Stomach smooth muscle (tissue), 2 donors: Measurements from ENCODE around the gene RPS8.
"Not testable (repeated sequence)": the region's sequence is repeated elsewhere in the genome, so short reads cannot be mapped to it uniquely, and the experiment has no call there.

Source experiments
- H3K27ac ChIP-seq: one replicate; pipeline ENCODE4 v1.7.0; 2013; ENCODE audit warnings: mild to moderate bottlenecking, low read length, inconsistent platforms
- H3K27me3 ChIP-seq, 2 donors: one replicate each; pipeline ENCODE4 v1.7.0; 2013; ENCODE audit warnings: low read length in 2 of 2; ENCODE audit not compliant: insufficient read depth in 2 of 2, control insufficient read depth in 1 of 2
- H3K36me3 ChIP-seq, 2 donors: one replicate each; pipeline ENCODE4 v1.7.0; 2013; ENCODE audit warnings: low read length in 2 of 2; ENCODE audit not compliant: control insufficient read depth in 2 of 2, insufficient read depth in 2 of 2
- H3K4me1 ChIP-seq: one replicate; pipeline ENCODE4 v1.7.0; 2013; ENCODE audit warnings: low read length; ENCODE audit not compliant: control insufficient read depth, insufficient read depth
- H3K4me3 ChIP-seq, 2 donors: one replicate each; pipeline ENCODE4 v1.7.0; 2013; ENCODE audit warnings: low read length in 2 of 2
- H3K9ac ChIP-seq, 2 donors: one replicate each; pipeline ENCODE4 v1.7.0; 2013; ENCODE audit warnings: low read length in 2 of 2, mild to moderate bottlenecking in 1 of 2
- H3K9me3 ChIP-seq, 2 donors: one replicate each; pipeline ENCODE4 v1.7.0; 2013; ENCODE audit warnings: low read length in 2 of 2; ENCODE audit not compliant: control insufficient read depth in 2 of 2
- donor health status: healthy.
- donor health status: Pancreatic carcinoma.

The RPS8 gene

DNA sequence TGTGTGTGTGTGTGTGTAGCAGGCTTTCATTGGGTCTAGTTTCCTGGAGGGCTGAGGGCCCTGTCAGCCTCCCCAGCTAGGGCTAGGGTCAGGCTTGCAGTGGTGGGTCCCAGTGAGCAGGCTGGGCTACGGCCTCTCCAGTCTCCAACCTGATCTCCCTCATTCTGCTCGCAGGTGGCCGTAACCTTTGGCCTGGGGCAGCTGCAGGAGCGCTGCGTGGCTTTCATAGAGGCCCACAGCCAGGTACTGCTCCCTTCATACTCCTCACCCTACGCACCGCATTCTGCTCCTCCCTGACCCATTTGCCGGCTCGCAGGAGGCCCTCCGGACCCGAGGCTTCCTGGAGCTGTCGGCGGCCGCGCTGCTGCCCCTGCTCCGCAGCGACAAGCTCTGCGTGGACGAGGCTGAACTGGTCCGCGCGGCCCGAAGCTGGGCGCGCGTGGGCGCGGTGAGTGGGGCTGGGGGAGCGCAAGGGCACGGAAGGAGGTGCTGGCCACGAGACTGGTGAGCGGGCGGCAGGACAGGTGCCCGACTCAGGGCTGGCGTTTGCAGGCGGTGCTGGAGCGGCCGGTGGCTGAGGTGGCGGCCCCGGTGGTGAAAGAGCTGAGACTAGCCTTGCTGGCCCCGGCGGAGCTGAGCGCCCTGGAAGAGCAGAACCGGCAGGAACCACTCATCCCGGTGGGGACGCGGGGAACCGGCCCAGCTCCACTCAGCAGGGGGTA, 37.6 kb downstream of the RPS8 start:
- H3K4me3 ChIP-seq, result peak overlapping the region; percentile 51 to 81
- H3K9me3 ChIP-seq, result no peaks in the 10 kb centered on the region
- peaks cover 44% of the 10 kb centered on the region for H3K4me1 ChIP-seq
- H3K27ac ChIP-seq, result peak overlapping the region; percentile 69
- no peaks in the 10 kb centered on the region for H3K27me3 ChIP-seq
- no peaks in the 10 kb centered on the region for H3K36me3 ChIP-seq
- H3K9ac ChIP-seq, result peak overlapping the region; percentile 29 to 83

DNA sequence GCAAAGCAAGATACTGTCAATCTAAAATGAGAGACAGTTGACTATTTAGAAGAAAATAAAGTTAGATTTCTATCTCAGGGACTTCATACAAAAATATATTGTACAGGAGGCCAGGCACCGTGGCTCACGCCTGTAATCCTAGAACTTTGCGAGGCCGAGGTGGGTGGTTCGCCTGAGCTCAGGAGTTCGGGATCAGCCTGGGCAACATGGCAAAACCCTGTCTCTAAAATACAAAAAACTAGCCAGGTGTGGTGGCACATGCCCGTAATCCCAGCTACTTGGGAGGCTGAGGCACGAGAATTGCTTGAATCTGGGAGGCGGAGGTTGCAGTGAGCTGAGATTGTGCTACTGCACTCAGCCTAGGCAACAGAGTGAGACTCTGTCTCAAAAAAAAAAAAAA, 40.6 kb downstream of the RPS8 start:
- H3K36me3 ChIP-seq, H3K4me3 ChIP-seq, H3K9me3 ChIP-seq, H3K9ac ChIP-seq, H3K27ac ChIP-seq, H3K27me3 ChIP-seq: not testable (repeated sequence)
- H3K4me1 ChIP-seq, result peaks cover 31% of the 10 kb centered on the region

DNA sequence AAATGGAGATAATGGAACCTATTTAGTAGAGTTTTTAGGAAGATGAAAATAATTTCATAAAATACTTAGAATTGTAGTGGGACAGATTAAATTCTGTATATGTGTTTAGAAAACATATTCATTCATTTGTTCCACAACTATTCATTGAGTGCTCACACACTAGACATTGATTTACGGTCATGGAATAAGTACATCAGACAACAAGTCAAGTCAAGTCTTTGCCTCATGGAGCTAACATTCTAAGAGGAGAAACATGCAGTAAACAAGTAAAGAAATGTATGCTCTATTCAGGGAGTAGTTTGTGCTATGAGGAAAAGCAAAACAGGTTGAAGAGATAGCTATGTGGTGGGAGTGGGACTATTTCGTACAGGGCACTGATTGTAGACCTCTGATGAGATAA, 42.0 kb downstream of the RPS8 start:
- Histone ChIP-seq H3K4me1 (peaks cover 34% of the 10 kb centered on the region), H3K27ac (no peak overlapping the region), H3K36me3 (no peaks in the 10 kb centered on the region), H3K27me3 (no peaks in the 10 kb centered on the region), H3K9me3 (no peaks in the 10 kb centered on the region), H3K9ac (no peak overlapping the region), H3K4me3 (no peak overlapping the region)

DNA sequence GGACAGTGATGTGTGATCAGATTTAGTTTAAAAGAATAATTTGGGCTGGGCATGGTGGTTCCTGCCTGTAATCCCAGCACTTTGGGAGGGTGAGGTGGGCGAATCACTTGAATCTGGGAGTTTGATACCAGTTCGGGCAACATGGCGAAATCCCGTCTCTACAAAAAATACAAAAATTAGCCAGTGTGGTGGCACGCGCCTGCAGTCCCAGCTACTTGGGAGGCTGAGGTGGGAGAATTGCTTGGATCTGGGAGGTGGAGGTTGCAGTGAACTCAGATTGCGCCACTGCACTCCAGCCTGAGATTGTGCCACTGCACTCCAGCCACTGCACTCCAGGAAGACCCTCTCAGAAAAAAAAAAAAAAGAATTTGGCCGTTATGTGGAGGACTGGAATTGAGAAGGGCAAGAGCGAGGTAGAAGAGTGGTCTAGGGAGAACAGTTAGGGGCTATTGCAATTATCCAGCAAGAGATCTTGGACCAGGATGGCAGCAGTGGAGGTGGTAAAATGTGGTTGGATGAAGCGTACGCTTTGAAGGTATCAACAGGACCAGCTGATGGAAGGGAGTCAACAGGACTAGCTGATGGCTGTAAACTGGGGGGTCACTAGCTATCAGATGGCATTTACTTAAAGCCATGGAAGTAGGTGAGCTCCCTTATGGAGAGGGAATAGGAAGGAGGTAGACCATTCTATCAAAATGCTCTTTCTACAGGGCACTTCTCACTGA, 42.6 kb downstream of the RPS8 start:
- H3K9ac ChIP-seq, result no peak overlapping the region
- no peak overlapping the region for H3K27ac ChIP-seq

DNA sequence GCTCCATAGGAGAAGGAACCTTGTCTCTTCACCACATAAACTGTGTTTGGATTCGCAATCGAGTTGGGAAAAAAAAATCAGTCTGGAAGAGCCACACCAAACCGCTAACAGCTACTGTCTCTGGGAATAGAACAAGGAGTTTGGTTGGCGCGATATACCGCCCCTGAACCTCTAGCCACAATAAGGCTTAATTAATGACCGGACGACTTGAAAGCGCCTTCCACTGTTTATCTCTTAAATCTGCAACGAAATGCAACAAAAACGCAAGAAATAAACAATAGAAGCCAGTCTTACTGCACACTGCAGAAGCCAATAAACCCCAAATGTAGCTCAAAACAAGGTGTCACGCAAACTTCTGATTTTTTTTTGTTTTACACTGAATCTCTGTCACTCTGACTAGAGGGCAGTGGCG, 43.9 kb downstream of the RPS8 start:
- Histone ChIP-seq H3K4me1 (peaks cover 20% of the 10 kb centered on the region), H3K4me3 (peak overlapping the region; percentile 80 to 85), H3K27ac (peak overlapping the region; percentile 98), H3K9me3 (no peaks in the 10 kb centered on the region), H3K9ac (peak overlapping the region; percentile 93 to 100), H3K36me3 (peaks cover 0 to 4% of the 10 kb centered on the region in 2 donors), H3K27me3 (no peaks in the 10 kb centered on the region)

More for the DNA sequence above, 42.6 kb downstream of the RPS8 start:
- Histone ChIP-seq H3K4me3 (no peak overlapping the region), H3K4me1 (peaks cover 30% of the 10 kb centered on the region), H3K36me3 (peaks cover 0 to 2% of the 10 kb centered on the region in 2 donors), H3K27me3 (no peaks in the 10 kb centered on the region), H3K9me3 (no peaks in the 10 kb centered on the region)

DNA sequence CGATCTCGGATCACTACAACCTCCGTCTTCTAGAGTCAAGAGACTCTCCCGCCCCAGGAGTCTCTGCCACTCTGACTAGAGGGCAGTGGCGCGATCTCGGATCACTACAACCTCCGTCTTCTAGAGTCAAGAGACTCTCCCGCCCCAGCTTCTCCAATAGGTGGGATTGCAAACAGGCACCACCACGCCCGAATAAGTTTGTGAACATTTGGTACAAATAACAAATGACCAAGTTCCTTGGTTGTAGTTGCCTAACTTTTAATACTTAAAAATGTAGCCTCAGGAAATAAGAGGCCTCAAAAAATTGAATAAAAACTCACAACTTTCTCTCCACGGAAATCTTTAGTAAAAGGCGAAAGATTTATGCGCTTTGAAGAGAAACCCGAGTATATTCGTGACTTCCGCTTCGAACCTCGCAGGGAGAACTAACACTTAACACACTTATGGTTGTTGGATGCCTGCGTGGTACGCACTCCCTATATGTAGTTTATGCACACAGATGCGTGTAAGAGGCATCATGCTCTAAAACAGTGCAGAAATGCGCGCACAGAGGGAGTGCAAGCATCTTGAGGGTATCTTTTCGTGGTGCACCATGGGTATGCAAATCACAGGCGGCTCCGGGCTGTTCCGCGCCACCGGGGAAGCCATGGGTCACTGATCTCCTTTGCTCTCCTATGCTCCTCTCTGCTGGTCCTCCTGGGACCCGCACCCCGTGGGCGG, 44.4 kb downstream of the RPS8 start:
- Histone ChIP-seq H3K27me3 (no peaks in the 10 kb centered on the region), H3K4me3 (peak overlapping the region; percentile 80 to 85), H3K9me3 (no peaks in the 10 kb centered on the region), H3K9ac (peak overlapping the region; percentile 93 to 100), H3K36me3 (peaks cover 0 to 4% of the 10 kb centered on the region in 2 donors), H3K27ac (peak overlapping the region; percentile 98), H3K4me1 (peaks cover 19% of the 10 kb centered on the region)

DNA sequence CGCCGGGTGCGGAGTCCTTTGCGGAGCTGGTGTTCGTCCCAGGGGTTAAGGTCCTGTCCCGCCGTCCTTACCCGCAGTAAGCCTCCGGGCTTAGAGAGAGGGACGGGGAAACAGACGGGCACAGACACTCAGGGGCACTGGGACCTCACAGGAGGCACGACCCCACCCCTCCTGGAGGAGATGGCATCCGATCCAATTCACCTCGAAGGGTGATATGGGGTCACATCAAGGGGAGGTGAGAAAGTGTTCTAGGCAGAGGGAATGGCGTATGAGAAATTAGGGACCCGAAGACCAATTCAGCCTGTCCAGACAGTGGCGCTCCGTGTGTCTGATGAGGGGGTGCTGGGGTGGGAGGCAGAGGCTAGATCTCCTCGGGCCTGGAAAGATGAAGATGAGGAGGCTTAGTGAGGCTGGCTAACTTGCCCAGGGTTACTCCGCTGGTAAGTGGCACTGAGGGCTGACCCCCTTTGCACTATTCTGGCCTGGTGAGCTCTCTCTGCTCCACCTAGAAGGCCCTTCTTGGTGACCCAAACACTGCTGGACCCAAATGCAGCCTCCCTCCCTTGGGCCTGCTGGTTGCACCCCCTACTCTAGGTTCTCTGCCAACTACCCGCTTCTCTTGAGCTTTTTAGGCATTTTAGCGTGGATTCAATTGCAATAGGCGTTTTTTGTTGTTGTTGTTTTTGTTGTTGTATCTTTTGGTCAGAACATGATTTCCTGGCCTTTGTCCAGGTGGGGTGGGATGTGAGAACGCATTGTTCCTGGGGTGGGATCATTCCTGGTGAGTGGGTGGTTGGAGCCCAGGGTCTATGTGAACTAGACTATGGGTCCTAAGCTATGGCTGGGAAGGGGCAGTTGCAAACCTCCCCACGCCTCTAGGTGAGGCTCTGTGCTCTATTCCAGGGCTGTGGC, 45.2 kb downstream of the RPS8 start:
- no peaks in the 10 kb centered on the region for H3K9me3 ChIP-seq
- H3K4me1 ChIP-seq, result peaks cover 19% of the 10 kb centered on the region
- peak overlapping the region; percentile 98 for H3K27ac ChIP-seq
- H3K9ac ChIP-seq, result peak overlapping the region; percentile 93 to 100
- H3K4me3 ChIP-seq, result peak overlapping the region; percentile 75 to 85
- H3K27me3 ChIP-seq, result no peaks in the 10 kb centered on the region
- H3K36me3 ChIP-seq, result peaks cover 0 to 4% of the 10 kb centered on the region in 2 donors

DNA sequence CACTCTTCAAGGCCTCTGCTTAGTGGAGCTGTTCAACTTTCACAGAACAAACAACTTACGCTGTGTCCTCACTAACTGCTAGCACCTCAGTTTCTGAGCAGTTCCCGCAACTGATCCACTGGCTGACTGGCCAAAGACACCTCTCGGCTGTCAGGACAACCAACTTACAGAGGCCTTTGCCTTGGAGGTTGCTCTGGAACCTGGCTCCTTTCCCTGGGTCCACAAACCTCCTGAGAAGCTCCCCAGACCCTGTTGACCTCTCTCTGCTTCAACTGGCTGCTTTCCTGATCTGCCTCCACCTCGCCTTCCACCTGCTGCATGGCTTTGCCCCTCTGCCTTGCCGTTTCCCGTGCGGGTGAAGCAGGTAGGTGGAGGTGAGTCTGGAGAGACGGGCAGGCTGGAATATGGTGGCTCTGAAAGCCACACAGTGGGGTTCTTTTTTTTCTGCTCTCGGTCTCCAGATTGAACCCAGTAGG, 45.9 kb downstream of the RPS8 start:
- Histone ChIP-seq H3K4me3 (peak overlapping the region in 1 of 2 donors; percentile 85), H3K9ac (peak overlapping the region in 1 of 2 donors; percentile 21), H3K27ac (peak overlapping the region; percentile 98), H3K9me3 (no peaks in the 10 kb centered on the region), H3K4me1 (peaks cover 19% of the 10 kb centered on the region), H3K36me3 (peaks cover 0 to 5% of the 10 kb centered on the region in 2 donors), H3K27me3 (no peaks in the 10 kb centered on the region)

DNA sequence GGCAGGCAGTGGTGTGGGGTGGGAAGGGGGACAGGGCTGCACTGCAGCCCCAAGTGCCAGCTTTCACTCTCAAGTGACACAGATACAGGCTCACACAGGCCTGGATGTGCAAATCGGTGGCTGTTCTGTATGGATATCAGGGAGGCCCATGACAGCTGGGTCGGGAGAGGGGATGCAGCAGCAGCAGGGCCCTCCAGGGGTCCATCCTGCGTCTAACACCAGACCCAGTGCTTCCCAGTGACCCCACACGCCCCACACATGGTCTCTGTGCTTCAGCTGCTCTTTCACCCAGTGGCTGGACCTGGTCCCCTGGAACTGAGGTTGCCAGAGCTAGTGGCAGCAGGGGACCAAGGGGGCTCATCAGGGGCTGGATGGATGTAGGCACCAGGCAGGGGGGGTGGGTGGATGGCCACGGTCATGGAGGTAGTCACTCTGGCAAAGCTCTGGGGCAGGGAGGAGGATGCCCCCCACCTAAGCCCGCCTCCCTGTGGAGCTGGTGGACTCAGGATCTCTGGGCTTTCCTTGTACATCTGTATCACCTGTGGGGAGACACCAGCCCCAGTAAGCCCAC, 46.9 kb downstream of the RPS8 start:
- H3K9ac ChIP-seq, result no peak overlapping the region
- H3K4me3 ChIP-seq, result no peak overlapping the region
- H3K9me3 ChIP-seq, result no peaks in the 10 kb centered on the region
- H3K4me1 ChIP-seq, result peaks cover 19% of the 10 kb centered on the region
- no peak overlapping the region for H3K27ac ChIP-seq
- peaks cover 0 to 9% of the 10 kb centered on the region in 2 donors for H3K36me3 ChIP-seq
- H3K27me3 ChIP-seq, result no peaks in the 10 kb centered on the region
